GM12864 (cell line): ENCODE measurements around the gene DMXL2.

Experiments used
- DNase-seq: peaks from one replicate; pipeline ENCODE4 v3.0.0-alpha.2; 2011; ENCODE audit warnings: low read depth
- H3K4me3 ChIP-seq: 2 replicates; pipeline ENCODE4 v1.5.1; 2011; ENCODE audit warnings: mild to moderate bottlenecking, low read depth, low read length, control low read depth
- TF ChIP-seq, protein P1 (sequence below): IDR thresholded peaks from 2 replicates; pipeline ENCODE4 v1.5.1; 2011; ENCODE audit warnings: low read depth, mild to moderate bottlenecking, moderate library complexity, low read length, control low read depth, inconsistent platforms; ENCODE audit errors: missing control alignments

The DMXL2 gene

DNA sequence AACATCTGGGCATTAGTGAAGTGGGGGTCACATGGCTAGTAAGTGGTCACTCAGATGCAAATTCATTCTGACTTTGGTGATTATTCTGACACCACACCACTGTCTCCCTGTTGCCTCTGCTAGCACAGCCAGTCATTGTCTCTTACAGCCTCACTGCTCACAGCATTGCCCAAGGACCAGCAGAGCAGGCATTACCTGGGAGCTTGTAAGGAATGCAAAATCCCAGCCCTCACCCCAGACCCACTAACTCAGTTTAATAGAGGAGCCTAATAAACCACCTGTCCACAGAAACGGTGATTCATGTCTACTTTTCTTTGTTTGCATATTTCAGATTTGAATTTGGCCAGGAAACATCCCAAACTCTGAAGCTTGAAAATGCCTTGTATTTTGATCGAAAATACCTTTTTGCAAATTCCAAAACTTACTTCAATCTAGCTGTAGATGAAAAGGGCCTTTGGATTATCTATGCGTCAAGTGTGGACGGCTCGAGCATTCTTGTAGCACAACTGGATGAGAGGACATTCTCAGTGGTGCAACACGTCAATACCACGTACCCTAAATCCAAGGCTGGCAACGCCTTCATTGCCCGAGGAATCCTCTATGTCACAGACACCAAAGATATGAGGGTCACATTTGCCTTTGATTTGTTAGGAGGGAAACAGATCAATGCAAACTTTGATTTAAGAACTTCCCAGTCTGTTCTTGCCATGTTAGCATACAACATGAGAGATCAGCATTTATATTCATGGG is 218.4 kb downstream of the DMXL2 start:
- no peak overlapping the region for H3K4me3 ChIP-seq
- TF ChIP-seq, protein P1, sequence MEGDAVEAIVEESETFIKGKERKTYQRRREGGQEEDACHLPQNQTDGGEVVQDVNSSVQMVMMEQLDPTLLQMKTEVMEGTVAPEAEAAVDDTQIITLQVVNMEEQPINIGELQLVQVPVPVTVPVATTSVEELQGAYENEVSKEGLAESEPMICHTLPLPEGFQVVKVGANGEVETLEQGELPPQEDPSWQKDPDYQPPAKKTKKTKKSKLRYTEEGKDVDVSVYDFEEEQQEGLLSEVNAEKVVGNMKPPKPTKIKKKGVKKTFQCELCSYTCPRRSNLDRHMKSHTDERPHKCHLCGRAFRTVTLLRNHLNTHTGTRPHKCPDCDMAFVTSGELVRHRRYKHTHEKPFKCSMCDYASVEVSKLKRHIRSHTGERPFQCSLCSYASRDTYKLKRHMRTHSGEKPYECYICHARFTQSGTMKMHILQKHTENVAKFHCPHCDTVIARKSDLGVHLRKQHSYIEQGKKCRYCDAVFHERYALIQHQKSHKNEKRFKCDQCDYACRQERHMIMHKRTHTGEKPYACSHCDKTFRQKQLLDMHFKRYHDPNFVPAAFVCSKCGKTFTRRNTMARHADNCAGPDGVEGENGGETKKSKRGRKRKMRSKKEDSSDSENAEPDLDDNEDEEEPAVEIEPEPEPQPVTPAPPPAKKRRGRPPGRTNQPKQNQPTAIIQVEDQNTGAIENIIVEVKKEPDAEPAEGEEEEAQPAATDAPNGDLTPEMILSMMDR = no peak
- no peak for DNase-seq

DNA sequence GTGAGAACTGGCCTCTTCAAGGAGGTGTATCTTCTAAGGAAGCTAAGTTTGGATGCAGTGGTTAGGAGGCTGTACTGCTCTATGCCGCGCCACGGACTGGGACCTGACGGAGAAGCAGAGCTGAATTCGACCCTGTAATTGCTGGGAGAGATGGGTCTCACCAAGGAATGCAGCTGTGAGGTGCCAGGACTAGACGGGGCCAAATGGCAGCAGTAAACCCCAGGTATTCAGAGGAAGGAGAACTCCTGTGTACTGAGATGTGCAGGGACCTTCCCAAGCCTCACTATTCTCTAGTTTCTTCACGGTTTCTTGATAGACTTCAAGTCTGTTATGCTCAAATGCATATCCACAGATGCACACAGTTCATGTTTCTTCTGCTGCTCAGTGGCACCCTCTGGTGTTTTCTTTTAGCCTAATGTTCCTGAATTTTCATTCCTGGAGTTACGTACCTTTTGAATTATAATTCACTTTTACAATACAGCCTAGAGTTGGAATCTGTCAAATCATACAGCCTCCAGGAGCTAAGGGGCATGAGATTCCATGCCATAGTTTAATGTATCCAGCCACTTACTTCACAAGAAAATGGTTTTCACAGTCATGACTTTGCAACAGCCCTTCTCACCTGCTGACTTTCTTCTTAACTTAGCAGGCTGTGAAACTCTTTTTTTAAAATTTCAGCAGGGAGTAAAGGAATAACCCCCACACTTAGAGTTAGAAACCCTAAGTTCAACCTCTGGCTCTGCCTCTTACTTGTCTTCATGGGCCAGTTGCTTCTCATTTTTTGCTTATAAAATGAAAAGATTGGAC is 219.3 kb downstream of the DMXL2 start:
- DNase-seq = no peak
- no peak overlapping the region for H3K4me3 ChIP-seq
- TF ChIP-seq, protein P1 = peak; percentile 61

DNA sequence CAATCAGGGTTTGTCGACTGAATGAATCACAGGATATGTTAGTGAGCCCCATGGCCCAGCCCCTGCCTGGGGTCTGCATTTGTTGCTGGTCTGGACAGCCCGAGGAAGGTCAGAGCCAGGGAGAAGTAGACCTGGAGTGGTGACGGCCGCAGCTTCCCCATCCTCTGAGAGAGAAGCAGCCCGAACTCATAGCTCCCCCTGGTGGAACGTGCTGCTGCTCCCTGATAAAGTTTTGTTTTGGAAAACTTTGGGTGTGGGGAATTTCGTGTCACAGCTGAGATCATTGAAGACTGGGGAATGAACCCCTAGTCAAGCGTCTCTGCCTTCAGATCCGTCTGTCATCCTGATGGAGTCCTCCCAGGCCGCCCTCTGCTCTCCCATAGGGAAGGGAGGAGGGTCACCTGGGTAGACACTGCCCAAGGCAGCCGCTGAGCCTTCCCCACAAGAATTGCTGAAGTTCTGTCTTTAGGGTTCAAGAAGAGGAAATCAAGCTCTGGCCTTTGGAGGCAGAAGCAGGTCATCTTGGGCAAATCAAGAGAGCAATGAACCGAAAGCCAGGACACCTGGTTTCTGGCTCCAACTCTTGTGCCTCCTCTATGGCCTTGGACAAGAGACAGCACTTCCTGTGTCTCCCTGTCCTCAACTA is 220.6 kb downstream of the DMXL2 start:
- TF ChIP-seq, protein P1 = peak; percentile 73
- no peak overlapping the region for H3K4me3 ChIP-seq
- no peak for DNase-seq

DNA sequence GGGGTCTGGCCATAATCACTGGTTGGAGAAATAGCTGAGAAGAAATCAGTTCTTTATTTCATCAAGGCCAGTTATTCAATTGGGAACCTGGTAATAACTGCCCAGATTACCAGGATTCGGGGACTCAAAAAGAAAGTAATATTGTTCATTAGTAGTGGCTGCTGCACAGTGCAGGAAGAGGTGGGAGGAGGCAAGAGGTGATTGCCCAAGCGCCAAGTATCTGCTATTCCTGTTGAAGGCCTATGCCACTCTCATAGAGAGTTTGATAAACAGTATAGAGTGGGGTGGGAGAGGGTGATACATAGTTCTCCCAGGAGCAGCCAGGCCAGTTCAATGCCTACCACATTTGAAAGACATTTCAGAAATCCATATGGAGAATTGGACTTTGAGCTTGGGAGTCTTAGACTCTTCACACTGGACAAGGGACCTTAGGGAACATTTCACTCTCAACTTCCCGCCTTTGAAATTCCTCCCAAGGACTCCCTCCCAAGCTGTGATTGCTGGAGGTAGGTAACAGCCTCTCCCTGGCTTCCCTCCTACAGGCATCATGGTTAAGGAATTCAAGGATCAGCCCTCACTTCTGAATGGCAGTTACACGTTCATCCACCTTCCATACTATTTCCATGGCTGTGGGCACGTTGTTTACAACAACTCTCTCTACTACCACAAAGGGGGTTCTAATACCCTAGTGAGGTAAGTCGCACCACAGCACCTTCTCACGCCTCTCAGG is 221.4 kb downstream of the DMXL2 start:
- H3K4me3 ChIP-seq = no peak overlapping the region
- DNase-seq = no peak
- TF ChIP-seq, protein P1 = no peak

DNA sequence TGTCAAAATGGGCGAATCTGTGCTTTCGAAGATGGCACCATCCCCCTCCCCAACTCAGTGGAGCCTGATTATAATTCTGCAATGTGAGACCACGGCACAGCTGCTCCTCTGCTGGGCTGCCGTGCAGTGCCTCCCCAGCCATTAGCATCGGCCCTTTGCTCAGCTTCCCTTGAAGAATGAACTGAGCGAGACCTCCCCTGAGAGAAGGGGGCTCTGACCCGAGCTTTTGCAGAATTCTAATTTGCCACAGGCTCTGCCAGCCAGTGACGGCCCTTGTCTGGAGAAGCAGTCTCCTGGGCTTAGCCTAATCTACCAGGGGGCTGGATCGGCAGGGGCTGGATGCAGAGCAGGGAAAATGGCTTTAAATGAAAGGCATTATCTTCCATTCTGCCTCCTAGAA is 223.9 kb downstream of the DMXL2 start:
- H3K4me3 ChIP-seq = no peak overlapping the region
- TF ChIP-seq, protein P1 = no peak

More for the DNA sequence above, 223.9 kb downstream of the DMXL2 start:
- DNase-seq = no peak
